DOHH2 (cell line): Measurements from ENCODE around the gene NBEAL1.

Experiments used
- H3F3A ChIP-seq: fragments of 200-600 bp; sonication (generic), shearing (Covaris generic); 2 replicates; pipeline ENCODE4 v1.6.0; 2016; ENCODE audit warnings: antibody characterized with exemption, mild to moderate bottlenecking; ENCODE audit not compliant: control insufficient read depth, insufficient read depth
- H3K27ac ChIP-seq: fragments of 200-600 bp; sonication (generic); 2 replicates; pipeline ENCODE4 v1.5.1; 2014; ENCODE audit warnings: low read depth, mild to moderate bottlenecking, low read length, moderate library complexity
- H3K27me3 ChIP-seq: fragments of 200-600 bp; sonication (generic); 2 replicates; pipeline ENCODE4 v1.6.1; 2014; ENCODE audit warnings: mild to moderate bottlenecking, low read length, mixed read lengths; ENCODE audit not compliant: control insufficient read depth
- H3K36me3 ChIP-seq: fragments of 200-600 bp; sonication (generic); 2 replicates; pipeline ENCODE4 v1.6.1; 2014; ENCODE audit warnings: mild to moderate bottlenecking, low read length, moderate library complexity, mixed read lengths; ENCODE audit not compliant: control insufficient read depth
- H3K4me1 ChIP-seq: fragments of 200-600 bp; sonication (generic); 2 replicates; pipeline ENCODE4 v1.6.1; 2014; ENCODE audit warnings: mild to moderate bottlenecking, low read length, mixed read lengths; ENCODE audit not compliant: control insufficient read depth
- H3K4me2 ChIP-seq: fragments of 200-600 bp; sonication (generic); 2 replicates; pipeline ENCODE4 v1.6.0; 2014; ENCODE audit warnings: mild to moderate bottlenecking, low read length, moderate library complexity
- H3K4me3 ChIP-seq: fragments of 200-600 bp; sonication (generic); 2 replicates; pipeline ENCODE4 v1.5.1; 2014; ENCODE audit warnings: mild to moderate bottlenecking, low read length, mixed read lengths
- H3K79me2 ChIP-seq: fragments of 200-600 bp; sonication (generic); 2 replicates; pipeline ENCODE4 v1.6.1; 2014; ENCODE audit warnings: mild to moderate bottlenecking, low read length, mixed read lengths; ENCODE audit not compliant: control insufficient read depth
- H3K9me2 ChIP-seq: fragments of 200-600 bp; sonication (generic); replicated peaks from 2 replicates; pipeline ENCODE4 v1.6.1; 2014; ENCODE audit warnings: mild to moderate bottlenecking, low read length, mixed read lengths; ENCODE audit not compliant: control insufficient read depth
- H3K9me3 ChIP-seq: fragments of 200-600 bp; sonication (generic); 2 replicates; pipeline ENCODE4 v1.6.1; 2014; ENCODE audit warnings: antibody characterized with exemption, low read length, mixed read lengths; ENCODE audit not compliant: control insufficient read depth, insufficient read depth
- H4K20me1 ChIP-seq: fragments of 200-600 bp; sonication (generic); 2 replicates; pipeline ENCODE4 v1.6.0; 2014; ENCODE audit warnings: low read depth, mild to moderate bottlenecking, antibody characterized with exemption, low read length, moderate library complexity; ENCODE audit not compliant: control insufficient read depth, insufficient read depth
- EZH2phosphoT487 ChIP-seq: fragments of 200-600 bp; sonication (generic); IDR thresholded peaks from 2 replicates; pipeline ENCODE4 v1.6.1; 2017; ENCODE audit warnings: borderline replicate concordance, mild to moderate bottlenecking, antibody characterized with exemption, low read length, moderate library complexity, mixed read lengths
- TF ChIP-seq, protein P1 (sequence below): fragments of 200-600 bp; sonication (generic); IDR thresholded peaks from one replicate; pipeline ENCODE4 v1.5.1; 2014; ENCODE audit warnings: antibody characterized with exemption, mild to moderate bottlenecking, low read depth, low read length; ENCODE audit not compliant: poor library complexity, severe bottlenecking

Gene NBEAL1

DNA sequence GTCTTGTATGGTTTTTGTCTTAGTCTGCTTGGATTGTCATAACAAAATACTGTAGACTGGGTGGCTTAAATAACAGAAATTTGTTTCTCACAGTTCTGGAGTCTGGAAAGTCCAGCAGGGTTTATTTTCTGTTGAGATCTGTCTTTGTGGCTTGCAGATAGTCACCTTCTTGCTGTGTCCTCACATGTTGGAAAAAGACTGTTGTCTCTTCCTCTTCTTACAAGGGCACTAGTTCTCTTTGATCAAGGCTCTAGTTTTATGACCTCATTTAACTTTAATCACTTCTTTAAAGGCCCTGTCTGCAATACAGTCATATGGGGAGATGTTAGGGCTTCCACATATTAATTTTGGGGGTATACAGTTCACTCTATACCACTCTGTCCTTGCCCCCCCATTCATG, 56.5 kb downstream of the NBEAL1 start:
- H3K4me1 ChIP-seq: no peaks in the 10 kb centered on the region
- no peak overlapping the region for H3K4me2 ChIP-seq
- no peaks in the 10 kb centered on the region for H3K9me3 ChIP-seq
- no peak for TF ChIP-seq EZH2phosphoT487
- TF ChIP-seq, protein P1, sequence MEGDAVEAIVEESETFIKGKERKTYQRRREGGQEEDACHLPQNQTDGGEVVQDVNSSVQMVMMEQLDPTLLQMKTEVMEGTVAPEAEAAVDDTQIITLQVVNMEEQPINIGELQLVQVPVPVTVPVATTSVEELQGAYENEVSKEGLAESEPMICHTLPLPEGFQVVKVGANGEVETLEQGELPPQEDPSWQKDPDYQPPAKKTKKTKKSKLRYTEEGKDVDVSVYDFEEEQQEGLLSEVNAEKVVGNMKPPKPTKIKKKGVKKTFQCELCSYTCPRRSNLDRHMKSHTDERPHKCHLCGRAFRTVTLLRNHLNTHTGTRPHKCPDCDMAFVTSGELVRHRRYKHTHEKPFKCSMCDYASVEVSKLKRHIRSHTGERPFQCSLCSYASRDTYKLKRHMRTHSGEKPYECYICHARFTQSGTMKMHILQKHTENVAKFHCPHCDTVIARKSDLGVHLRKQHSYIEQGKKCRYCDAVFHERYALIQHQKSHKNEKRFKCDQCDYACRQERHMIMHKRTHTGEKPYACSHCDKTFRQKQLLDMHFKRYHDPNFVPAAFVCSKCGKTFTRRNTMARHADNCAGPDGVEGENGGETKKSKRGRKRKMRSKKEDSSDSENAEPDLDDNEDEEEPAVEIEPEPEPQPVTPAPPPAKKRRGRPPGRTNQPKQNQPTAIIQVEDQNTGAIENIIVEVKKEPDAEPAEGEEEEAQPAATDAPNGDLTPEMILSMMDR: no peak
- no peaks in the 10 kb centered on the region for H3K9me2 ChIP-seq
- H3F3A ChIP-seq: no peaks in the 10 kb centered on the region
- H3K36me3 ChIP-seq: no peaks in the 10 kb centered on the region
- no peak overlapping the region for H3K27ac ChIP-seq
- no peaks in the 10 kb centered on the region for H3K79me2 ChIP-seq
- no peaks in the 10 kb centered on the region for H3K27me3 ChIP-seq
- no peak overlapping the region for H3K4me3 ChIP-seq
- H4K20me1 ChIP-seq: no peaks in the 10 kb centered on the region

DNA sequence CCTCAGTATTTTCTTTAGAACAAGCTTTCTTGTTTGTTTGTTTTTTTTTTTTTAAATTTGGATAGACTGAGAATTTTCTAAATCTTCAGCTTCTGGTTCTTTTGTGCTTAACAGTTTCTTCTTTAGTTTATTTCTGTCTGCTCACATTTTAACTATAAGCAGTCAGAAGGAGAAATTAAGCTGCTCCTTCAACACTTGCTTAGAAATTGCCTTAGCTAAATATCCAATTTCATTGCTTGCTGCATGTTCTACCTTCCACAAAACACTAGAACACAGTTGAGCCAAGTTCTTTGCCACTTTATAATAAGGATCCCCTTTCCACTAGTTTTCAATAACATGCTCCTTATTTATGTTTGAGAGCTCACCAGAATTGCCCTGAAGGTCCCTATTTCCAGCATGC, 57.7 kb downstream of the NBEAL1 start:
- no peak for TF ChIP-seq EZH2phosphoT487
- TF ChIP-seq, protein P1: no peak

DNA sequence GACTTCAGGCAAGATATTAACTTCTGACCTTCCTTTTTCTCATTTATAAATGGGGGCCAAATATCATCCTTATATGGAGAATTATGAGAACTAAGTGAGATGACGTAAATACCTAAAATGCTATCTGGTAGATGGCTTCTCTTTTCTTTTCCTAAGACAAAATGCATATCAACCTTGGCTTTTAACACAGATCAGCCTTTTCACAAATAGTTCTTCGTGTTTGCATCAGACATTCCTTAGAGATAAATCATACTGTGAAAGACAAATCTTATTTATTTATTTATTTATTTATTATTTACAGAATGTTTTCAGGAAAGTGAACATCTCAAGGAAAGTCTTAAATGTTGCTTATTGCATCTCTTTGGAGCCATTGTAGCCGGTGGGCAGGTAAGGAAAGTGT, 62.8 kb downstream of the NBEAL1 start:
- no peak overlapping the region for H3K27ac ChIP-seq

More for the DNA sequence above, 57.7 kb downstream of the NBEAL1 start:
- Histone ChIP-seq H4K20me1 (no peaks in the 10 kb centered on the region), H3K27me3 (no peaks in the 10 kb centered on the region), H3F3A (no peaks in the 10 kb centered on the region), H3K4me3 (no peak overlapping the region), H3K4me2 (no peak overlapping the region), H3K4me1 (no peaks in the 10 kb centered on the region), H3K36me3 (no peaks in the 10 kb centered on the region), H3K9me3 (no peaks in the 10 kb centered on the region), H3K27ac (no peak overlapping the region), H3K9me2 (no peaks in the 10 kb centered on the region), H3K79me2 (no peaks in the 10 kb centered on the region)

More for the DNA sequence above, 62.8 kb downstream of the NBEAL1 start:
- H3K36me3 ChIP-seq: no peaks in the 10 kb centered on the region
- H3K9me3 ChIP-seq: no peaks in the 10 kb centered on the region
- H3K9me2 ChIP-seq: no peaks in the 10 kb centered on the region
- no peaks in the 10 kb centered on the region for H3K79me2 ChIP-seq
- no peaks in the 10 kb centered on the region for H4K20me1 ChIP-seq
- H3K4me1 ChIP-seq: no peaks in the 10 kb centered on the region
- H3F3A ChIP-seq: no peaks in the 10 kb centered on the region
- H3K4me3 ChIP-seq: no peak overlapping the region
- TF ChIP-seq EZH2phosphoT487: no peak
- TF ChIP-seq, protein P1: no peak
- no peaks in the 10 kb centered on the region for H3K27me3 ChIP-seq
- no peak overlapping the region for H3K4me2 ChIP-seq
